ENCODE measurements around the gene CSNK2A1.

Gene CSNK2A1

DNA sequence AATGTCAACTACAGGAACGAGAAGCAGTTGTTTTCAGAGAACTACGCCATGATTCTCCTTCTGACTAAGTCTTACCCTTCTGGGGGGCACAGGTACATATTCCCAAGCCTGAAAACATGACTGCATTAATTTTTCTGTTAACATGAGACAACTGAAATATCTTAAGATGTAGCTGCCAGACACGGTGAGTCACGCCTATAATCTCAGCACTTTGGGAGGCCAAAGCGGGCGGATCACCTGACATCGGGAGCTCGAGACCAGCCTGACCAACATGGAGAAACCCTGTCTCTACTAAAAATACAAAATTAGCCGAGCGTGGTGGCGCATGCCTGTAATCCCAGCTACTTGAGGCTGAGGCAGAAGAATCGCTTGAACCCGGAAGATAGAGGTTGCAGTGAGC lies 103.0 kb downstream of the CSNK2A1 start:
- no peak for TF ChIP-seq CTCF (IDR thresholded peaks at IDR 0.05)
- no peak for TF ChIP-seq ZFX (IDR thresholded peaks at IDR 0.05; ENCODE audit: borderline replicate concordance)

DNA sequence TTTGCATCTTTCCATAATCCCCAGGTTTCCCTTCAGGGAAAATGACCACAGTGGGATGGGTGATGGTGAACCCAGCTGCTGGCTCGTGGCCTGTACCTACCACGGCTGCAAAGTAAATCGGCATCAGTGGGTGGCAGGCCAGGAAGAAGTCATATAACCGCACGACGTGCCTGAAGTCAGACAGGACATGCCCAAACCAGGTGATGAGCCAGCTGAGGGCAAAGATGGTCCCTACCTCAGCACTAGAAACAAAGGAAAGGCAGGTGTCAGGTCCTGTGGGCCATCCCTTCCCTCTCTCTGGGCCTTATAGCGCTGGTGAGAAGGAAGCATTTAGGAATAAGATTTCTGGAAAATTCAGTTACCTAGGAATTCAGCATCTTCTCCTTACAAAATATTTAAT lies 103.4 kb downstream of the CSNK2A1 start:
- TF ChIP-seq CTCF (IDR thresholded peaks at IDR 0.05) (no peak), ZFX (IDR thresholded peaks at IDR 0.05; ENCODE audit: borderline replicate concordance) (no peak)
- H3K27ac ChIP-seq: no peak overlapping the region

More for the DNA sequence above, 103.0 kb downstream of the CSNK2A1 start:
- no peak overlapping the region for H3K27ac ChIP-seq

GRCh38 chr20:438571-439469 lies 104.8 kb downstream of the CSNK2A1 start:
- no peak for TF ChIP-seq CTCF (IDR thresholded peaks at IDR 0.05)
- TF ChIP-seq ZFX (IDR thresholded peaks at IDR 0.05; ENCODE audit: borderline replicate concordance): no peak
- no peak overlapping the region for H3K27ac ChIP-seq

DNA sequence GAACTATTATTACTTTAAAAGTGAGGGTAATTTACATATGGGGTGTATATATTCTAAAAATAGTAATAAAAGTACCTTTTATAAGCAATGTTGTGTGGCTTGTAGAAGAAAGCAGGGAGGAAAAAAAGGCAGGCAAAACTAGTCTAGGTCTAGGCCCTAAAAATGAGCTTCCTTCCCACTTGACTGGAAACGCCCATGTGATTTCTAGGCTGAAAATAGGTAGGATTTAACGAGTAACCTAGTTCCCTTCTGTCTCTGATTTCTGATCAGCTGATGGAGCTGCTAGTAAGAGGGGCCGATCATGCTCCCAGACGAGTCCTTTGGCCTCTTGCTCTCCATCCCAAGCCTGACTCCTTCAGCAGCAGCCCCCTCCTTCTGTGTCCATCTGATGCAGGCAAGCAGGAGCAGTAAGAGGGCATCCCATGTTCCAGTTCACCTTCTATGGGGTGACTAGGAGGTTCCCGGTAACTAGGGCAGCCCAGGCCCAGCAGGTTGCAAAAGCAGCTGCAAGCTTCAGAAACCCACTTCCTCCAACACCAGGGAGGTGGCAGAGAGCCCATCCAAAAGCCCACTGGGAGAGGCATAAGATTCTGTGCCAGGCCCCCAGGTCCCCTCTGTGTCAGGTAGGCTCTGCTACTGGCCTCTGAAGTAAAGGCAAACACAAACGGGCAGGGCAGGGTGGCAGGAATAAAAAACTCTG lies 105.7 kb downstream of the CSNK2A1 start:
- H3K27ac ChIP-seq: no peak overlapping the region
- TF ChIP-seq CTCF (IDR thresholded peaks at IDR 0.05) (no peak), ZFX (IDR thresholded peaks at IDR 0.05; ENCODE audit: borderline replicate concordance) (no peak)

DNA sequence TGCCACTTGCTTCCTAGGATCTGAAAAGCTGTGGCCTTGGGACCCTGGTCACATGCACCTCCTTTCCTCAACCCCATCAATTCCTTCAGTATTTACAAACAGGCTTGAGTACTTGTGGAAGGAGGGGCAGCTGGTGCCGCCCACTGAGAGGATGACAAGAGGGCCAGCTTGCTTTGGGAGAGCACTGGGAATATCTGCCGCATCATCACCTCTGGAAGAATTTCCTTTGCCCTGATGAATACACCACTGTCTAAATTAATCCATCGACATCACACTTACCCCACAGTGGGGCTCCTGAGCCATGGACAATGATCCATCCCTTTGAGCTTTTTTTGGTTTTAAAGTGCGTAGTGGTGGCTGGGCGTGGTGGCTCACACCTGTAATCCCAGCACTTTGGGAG lies 107.1 kb downstream of the CSNK2A1 start:
- no peak for TF ChIP-seq CTCF (IDR thresholded peaks at IDR 0.05)
- H3K27ac ChIP-seq: 0 out of 2 replicates have a peak overlapping the region, but pooled peaks have one; percentile 22

DNA sequence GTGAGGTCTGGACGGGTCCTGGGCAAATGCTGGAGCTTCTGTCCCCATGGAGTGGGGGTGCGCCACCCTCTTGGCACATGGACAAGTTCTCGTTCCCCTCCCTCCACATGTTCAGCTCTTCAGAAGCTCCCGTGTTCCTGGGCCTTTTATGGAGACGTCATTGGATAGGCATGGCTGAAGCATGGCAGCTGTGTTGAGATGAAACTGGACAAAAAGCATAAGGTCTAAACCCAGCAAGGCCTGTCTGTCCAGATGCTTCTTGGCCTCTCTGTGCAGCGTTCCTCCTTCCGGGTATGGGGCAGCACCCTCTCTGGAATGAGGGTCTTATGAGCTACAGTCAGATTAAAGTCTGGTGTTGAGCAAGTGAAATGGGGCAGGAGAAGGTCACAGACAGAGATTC lies 108.0 kb downstream of the CSNK2A1 start:
- TF ChIP-seq CTCF (IDR thresholded peaks at IDR 0.05) (no peak), ZFX (IDR thresholded peaks at IDR 0.05; ENCODE audit: borderline replicate concordance) (no peak)
- peak overlapping the region; percentile 22 for H3K27ac ChIP-seq

Data from 22Rv1 (cell line).